Measurements from ENCODE around the gene CPN2. TPM values are rescaled to one million over a fixed set of nuclear protein-coding genes. Genes with fewer than 3 reads are reported as not detected.

CPN2 gene
- total and polyA plus RNA-seq, 2 of the 8 experiments (the other 6 are each of a cell fraction or from before 2014, with no cell fraction given): 0.03 TPM; not detected in 1

DNA sequence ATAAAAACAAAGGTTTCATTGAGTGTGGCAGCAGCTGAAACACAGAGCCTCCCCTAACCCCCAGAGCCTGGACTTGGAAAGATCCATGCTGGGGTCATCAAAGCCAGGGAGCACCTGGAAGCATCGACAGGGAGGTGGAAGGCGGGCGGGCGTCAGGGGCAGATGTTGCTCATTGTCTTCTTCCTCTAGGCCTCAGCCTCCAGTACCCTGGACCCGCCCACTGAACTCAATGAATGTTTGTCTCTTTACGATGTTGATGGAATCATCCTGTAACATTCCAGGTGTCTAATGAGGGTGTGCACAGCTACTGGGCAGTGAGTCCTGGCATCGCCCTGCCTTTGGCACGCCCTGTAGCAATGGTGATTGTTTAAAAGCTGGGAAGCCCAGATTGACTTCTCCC lies 38.1 kb upstream of the CPN2 start (continued):
- TF ChIP-seq SP2 (IDR thresholded peaks at IDR 0.05; ENCODE audit: low read length): no peak
- TF ChIP-seq, protein P1, sequence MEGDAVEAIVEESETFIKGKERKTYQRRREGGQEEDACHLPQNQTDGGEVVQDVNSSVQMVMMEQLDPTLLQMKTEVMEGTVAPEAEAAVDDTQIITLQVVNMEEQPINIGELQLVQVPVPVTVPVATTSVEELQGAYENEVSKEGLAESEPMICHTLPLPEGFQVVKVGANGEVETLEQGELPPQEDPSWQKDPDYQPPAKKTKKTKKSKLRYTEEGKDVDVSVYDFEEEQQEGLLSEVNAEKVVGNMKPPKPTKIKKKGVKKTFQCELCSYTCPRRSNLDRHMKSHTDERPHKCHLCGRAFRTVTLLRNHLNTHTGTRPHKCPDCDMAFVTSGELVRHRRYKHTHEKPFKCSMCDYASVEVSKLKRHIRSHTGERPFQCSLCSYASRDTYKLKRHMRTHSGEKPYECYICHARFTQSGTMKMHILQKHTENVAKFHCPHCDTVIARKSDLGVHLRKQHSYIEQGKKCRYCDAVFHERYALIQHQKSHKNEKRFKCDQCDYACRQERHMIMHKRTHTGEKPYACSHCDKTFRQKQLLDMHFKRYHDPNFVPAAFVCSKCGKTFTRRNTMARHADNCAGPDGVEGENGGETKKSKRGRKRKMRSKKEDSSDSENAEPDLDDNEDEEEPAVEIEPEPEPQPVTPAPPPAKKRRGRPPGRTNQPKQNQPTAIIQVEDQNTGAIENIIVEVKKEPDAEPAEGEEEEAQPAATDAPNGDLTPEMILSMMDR (IDR thresholded peaks at IDR 0.05; ENCODE audit: control extremely low read depth in 1 of 3, insufficient read depth in 1 of 3, low read depth in 1 of 3, low read length in 3 of 3): no peak
- no peak for TF ChIP-seq EGR1 (IDR thresholded peaks at IDR 0.05; ENCODE audit: borderline replicate concordance, low read depth, low read length)

All from H1 (cell line).